Upper lobe of right lung (tissue), 1 donor: ENCODE results near the gene ARHGEF12. TPM values are rescaled to one million over a fixed set of nuclear protein-coding genes. Genes with fewer than 3 reads are reported as not detected.

Source experiments
- ATAC-seq: fragments of 200-7000 bp; cut with Tn5 transposase; one replicate; pipeline ENCODE4 v1.9.1; 2020; ENCODE audit warnings: mild to moderate bottlenecking, moderate library complexity
- DNase-seq: peaks from one replicate; pipeline ENCODE4 v3.0.0-alpha.2; 2020
- H3K27ac ChIP-seq: fragments of 200-600 bp; one replicate; pipeline ENCODE4 v1.8.0; 2022
- H3K27me3 ChIP-seq: fragments of 200-600 bp; one replicate; pipeline ENCODE4 v1.8.0; 2022; ENCODE audit warnings: mild to moderate bottlenecking
- H3K36me3 ChIP-seq: fragments of 200-600 bp; one replicate; pipeline ENCODE4 v1.8.0; 2022
- H3K4me1 ChIP-seq: fragments of 200-600 bp; one replicate; pipeline ENCODE4 v1.8.0; 2022
- H3K4me3 ChIP-seq: fragments of 200-600 bp; one replicate; pipeline ENCODE4 v1.8.0; 2022; ENCODE audit warnings: mild to moderate bottlenecking
- H3K9me3 ChIP-seq: fragments of 200-600 bp; one replicate; pipeline ENCODE4 v1.8.0; 2022
- intact Hi-C: fragments of 100-400 bp; cut with DNase I; formaldehyde crosslinking; loops from one replicate; pipeline ENCODE4 v1.11.0; 2022
- total RNA-seq: library from RNA; stranded (reverse); fragmentation: NEBNext Ultra II Directional; extraction: Animal tissue kit (Norgen Biotek cat#: 25700); gene quantifications from one replicate; pipeline ENCODE4 v1.2.1, GENCODE V29; 2021
- TF ChIP-seq, protein P1 (sequence below): fragments of 200-600 bp; IDR thresholded peaks from one replicate; pipeline ENCODE4 v1.8.0; 2022; ENCODE audit warnings: antibody characterized with exemption
- donor health status: DM: no; HTN: yes; CAD: no; lungs with severe emphysema.

Gene ARHGEF12
- total RNA-seq, 1 donor from 2014 or later = 132 TPM

DNA sequence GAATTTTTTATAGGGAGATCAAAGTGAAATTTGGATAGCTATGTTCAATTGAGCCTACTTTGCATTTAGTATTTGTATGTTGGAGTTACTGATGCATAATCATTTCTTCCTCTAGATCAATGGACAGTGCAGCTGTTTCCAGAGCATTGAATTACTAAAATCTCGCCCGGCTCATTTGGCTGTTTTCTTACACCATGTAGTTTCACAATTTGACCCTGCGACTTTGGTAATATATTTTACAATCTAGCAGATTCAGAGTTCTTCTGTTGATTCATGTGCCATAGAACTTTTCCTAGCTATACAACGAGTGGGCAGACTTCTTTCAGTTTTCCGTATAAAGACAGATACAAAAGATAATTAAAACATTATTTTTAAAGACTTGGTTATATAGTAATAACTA, 105.4 kb downstream of the ARHGEF12 start:
- Histone ChIP-seq H3K27ac (no peak overlapping the region), H3K9me3 (no peaks in the 10 kb centered on the region), H3K4me1 (no peaks in the 10 kb centered on the region), H3K36me3 (peaks cover 82% of the 10 kb centered on the region), H3K27me3 (no peaks in the 10 kb centered on the region), H3K4me3 (no peak overlapping the region)
- intact Hi-C loops = no loop called here
- DNase-seq (no peak), ATAC-seq (no peak)
- TF ChIP-seq, protein P1, sequence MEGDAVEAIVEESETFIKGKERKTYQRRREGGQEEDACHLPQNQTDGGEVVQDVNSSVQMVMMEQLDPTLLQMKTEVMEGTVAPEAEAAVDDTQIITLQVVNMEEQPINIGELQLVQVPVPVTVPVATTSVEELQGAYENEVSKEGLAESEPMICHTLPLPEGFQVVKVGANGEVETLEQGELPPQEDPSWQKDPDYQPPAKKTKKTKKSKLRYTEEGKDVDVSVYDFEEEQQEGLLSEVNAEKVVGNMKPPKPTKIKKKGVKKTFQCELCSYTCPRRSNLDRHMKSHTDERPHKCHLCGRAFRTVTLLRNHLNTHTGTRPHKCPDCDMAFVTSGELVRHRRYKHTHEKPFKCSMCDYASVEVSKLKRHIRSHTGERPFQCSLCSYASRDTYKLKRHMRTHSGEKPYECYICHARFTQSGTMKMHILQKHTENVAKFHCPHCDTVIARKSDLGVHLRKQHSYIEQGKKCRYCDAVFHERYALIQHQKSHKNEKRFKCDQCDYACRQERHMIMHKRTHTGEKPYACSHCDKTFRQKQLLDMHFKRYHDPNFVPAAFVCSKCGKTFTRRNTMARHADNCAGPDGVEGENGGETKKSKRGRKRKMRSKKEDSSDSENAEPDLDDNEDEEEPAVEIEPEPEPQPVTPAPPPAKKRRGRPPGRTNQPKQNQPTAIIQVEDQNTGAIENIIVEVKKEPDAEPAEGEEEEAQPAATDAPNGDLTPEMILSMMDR = no peak

DNA sequence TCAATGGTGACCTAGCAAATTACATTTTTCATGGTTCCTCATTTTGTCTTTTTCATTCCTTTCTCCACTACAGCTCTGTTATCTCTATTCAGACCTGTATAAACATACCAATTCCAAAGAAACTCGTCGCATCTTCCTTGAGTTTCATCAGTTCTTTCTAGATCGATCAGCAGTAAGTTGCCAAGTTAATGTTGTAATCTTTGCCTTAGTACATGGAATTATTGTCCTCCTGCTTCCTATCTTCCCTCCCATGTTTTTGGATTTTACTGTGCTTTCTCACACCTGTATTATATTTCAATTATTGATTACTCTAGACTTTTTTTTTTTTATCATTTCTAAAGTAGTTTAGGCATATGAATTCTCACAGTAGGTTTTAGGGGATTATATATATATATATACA, 105.8 kb downstream of the ARHGEF12 start:
- H3K36me3 ChIP-seq = peaks cover 82% of the 10 kb centered on the region
- TF ChIP-seq, protein P1 = no peak
- no peaks in the 10 kb centered on the region for H3K9me3 ChIP-seq
- no peak for ATAC-seq
- no peak for DNase-seq
- H3K4me3 ChIP-seq = no peak overlapping the region
- intact Hi-C loops = no loop called here
- no peak overlapping the region for H3K27ac ChIP-seq
- no peaks in the 10 kb centered on the region for H3K4me1 ChIP-seq
- no peaks in the 10 kb centered on the region for H3K27me3 ChIP-seq

DNA sequence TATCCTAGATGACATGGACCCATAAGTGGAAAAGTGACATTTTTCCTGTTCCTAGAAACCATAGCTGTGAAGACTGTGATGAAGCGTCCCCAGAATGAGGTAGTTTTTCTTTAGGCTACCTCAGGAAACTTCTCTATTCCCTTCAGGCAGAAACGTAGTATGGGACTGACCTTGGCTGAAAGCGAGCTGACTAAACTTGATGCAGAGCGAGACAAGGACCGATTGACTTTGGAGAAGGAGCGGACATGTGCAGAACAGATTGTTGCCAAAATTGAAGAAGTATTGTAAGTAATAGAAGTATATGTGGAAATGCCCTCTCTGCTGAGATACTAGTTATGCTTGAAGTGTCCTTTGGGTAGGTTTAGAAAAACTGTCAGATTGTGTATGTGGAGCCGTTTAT, 110.6 kb downstream of the ARHGEF12 start:
- DNase-seq (no peak), ATAC-seq (no peak)
- Histone ChIP-seq H3K27ac (no peak overlapping the region), H3K27me3 (no peaks in the 10 kb centered on the region), H3K4me1 (no peaks in the 10 kb centered on the region), H3K9me3 (no peaks in the 10 kb centered on the region), H3K4me3 (no peak overlapping the region), H3K36me3 (peaks cover 96% of the 10 kb centered on the region)
- intact Hi-C loops = no loop called here
- TF ChIP-seq, protein P1 = no peak

DNA sequence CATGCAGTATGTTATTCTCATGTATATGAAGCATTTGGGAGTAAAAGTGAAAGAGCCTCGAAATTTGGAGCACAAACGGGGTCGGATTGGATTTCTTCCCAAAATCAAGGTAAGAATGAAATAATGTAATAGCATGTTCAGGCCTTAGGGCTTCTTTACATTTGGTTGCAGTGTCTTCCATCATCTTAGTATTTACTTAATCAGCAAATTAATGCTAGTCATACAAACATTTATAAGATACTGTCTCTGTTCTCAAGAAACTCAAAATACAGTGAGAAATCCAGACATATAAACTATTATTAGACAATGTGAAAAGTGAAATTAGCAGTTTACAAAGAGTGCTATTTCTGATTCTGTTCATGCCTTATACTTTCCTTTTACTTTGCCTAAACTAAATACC, 112.0 kb downstream of the ARHGEF12 start:
- Histone ChIP-seq H3K36me3 (peaks cover 98% of the 10 kb centered on the region), H3K4me1 (no peaks in the 10 kb centered on the region), H3K4me3 (no peak overlapping the region), H3K27ac (no peak overlapping the region), H3K9me3 (no peaks in the 10 kb centered on the region), H3K27me3 (no peaks in the 10 kb centered on the region)
- TF ChIP-seq, protein P1 = no peak
- intact Hi-C loops = no loop called here
- DNase-seq (no peak), ATAC-seq (no peak)

DNA sequence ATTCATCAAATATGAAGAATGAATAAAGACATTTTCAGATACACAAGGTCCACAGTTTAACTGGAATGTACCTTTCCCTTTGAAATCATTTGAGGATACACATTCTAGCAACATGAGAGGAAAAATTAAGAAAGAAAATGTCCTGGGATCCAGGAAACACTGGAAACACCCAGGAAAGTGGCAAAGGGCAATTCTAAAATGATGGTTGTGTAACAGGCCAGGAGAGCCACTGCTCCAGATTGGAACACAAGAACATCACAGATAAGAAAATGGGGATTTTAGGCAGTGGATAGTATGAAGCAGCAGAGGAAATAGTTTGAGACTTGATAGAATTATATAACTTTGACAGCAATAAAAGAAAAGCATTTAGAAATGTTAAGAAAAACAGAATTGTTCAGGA, 119.3 kb downstream of the ARHGEF12 start:
- TF ChIP-seq, protein P1 = no peak
- DNase-seq (no peak), ATAC-seq (no peak)
- no peaks in the 10 kb centered on the region for H3K9me3 ChIP-seq
- no peaks in the 10 kb centered on the region for H3K4me1 ChIP-seq
- peaks cover 86% of the 10 kb centered on the region for H3K36me3 ChIP-seq
- no peak overlapping the region for H3K27ac ChIP-seq
- H3K27me3 ChIP-seq = no peaks in the 10 kb centered on the region
- intact Hi-C loops = no loop called here
- H3K4me3 ChIP-seq = no peak overlapping the region

DNA sequence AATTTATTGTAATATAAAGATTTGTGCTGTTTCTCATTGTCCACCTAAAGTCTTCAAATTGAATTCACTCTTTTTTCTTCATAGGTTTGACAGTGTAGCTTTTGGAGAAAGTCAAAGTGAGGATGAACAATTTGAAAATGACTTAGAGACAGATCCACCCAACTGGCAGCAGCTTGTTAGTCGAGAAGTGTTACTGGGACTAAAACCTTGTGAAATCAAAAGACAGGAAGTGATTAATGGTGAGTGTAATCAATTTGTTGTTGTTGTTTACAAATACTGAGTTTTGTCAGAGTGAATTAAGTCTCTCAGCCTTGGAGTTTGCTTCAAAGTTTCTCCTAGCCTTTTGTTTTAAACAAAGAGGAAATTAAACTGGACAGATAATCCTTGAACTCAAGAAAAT, 121.8 kb downstream of the ARHGEF12 start:
- H3K4me1 ChIP-seq = no peaks in the 10 kb centered on the region
- H3K4me3 ChIP-seq = no peak overlapping the region
- ATAC-seq (no peak), DNase-seq (no peak)
- no peaks in the 10 kb centered on the region for H3K27me3 ChIP-seq
- intact Hi-C loops = no loop called here
- H3K9me3 ChIP-seq = no peaks in the 10 kb centered on the region
- H3K36me3 ChIP-seq = peaks cover 88% of the 10 kb centered on the region
- TF ChIP-seq, protein P1 = no peak
- no peak overlapping the region for H3K27ac ChIP-seq
